ENCODE measurements around the gene BCL7A.
A peak's percentile ranks its signal among the peaks of the same experiment; 100 is the strongest.

Gene BCL7A

GRCh38 chr12:122001466-122002209 is 20.0 kb upstream of the BCL7A start:
- DNase-seq = no peak

- DNase-seq = peak; percentile 90
These were observed 17.8 kb upstream of the BCL7A start for GRCh38 chr12:122003651-122004611.

GRCh38 chr12:122004633-122005071 is 17.0 kb upstream of the BCL7A start:
- no peak for DNase-seq

GRCh38 chr12:122005252-122005776 is 16.4 kb upstream of the BCL7A start:
- DNase-seq = no peak

GRCh38 chr12:122006186-122006926 is 15.3 kb upstream of the BCL7A start:
- no peak for DNase-seq

- DNase-seq = no peak
These were observed 11.9 kb upstream of the BCL7A start for GRCh38 chr12:122009741-122010140.

- no peak for DNase-seq
These were observed 9.5 kb upstream of the BCL7A start for GRCh38 chr12:122012184-122012583.

- no peak for DNase-seq
These were observed 8.5 kb upstream of the BCL7A start for GRCh38 chr12:122013136-122013535.

GRCh38 chr12:122013791-122014590 is 7.7 kb upstream of the BCL7A start:
- peak; percentile 40 for DNase-seq

GRCh38 chr12:122014781-122015180 is 6.9 kb upstream of the BCL7A start:
- no peak for DNase-seq

GRCh38 chr12:122018457-122018856 is 3.2 kb upstream of the BCL7A start:
- DNase-seq = no peak

- no peak for DNase-seq
These were observed 2.7 kb upstream of the BCL7A start for GRCh38 chr12:122018937-122019336.

GRCh38 chr12:122020795-122021192 is 890 bp upstream of the BCL7A start:
- DNase-seq = no peak

- DNase-seq = peak; percentile 30
These were observed 377 bp upstream of the BCL7A start for GRCh38 chr12:122021193-122021821.

GRCh38 chr12:122022393-122023338 is 982 bp downstream of the BCL7A start:
- DNase-seq = peak; percentile 31

GRCh38 chr12:122023339-122024131 is 1.9 kb downstream of the BCL7A start:
- peak; percentile 44 for DNase-seq

GRCh38 chr12:122024132-122024785 is 2.6 kb downstream of the BCL7A start:
- DNase-seq = peak; percentile 62

- no peak for DNase-seq
These were observed 5.1 kb downstream of the BCL7A start for GRCh38 chr12:122026706-122027333.

All from hematopoietic multipotent progenitor cell treated with erythropoietin and hydrocortisone succinate and interleukin-3 and kit ligand, for 8 days (in vitro differentiated cells).